Measurements from ENCODE around the gene RCN2.

Gene RCN2

DNA sequence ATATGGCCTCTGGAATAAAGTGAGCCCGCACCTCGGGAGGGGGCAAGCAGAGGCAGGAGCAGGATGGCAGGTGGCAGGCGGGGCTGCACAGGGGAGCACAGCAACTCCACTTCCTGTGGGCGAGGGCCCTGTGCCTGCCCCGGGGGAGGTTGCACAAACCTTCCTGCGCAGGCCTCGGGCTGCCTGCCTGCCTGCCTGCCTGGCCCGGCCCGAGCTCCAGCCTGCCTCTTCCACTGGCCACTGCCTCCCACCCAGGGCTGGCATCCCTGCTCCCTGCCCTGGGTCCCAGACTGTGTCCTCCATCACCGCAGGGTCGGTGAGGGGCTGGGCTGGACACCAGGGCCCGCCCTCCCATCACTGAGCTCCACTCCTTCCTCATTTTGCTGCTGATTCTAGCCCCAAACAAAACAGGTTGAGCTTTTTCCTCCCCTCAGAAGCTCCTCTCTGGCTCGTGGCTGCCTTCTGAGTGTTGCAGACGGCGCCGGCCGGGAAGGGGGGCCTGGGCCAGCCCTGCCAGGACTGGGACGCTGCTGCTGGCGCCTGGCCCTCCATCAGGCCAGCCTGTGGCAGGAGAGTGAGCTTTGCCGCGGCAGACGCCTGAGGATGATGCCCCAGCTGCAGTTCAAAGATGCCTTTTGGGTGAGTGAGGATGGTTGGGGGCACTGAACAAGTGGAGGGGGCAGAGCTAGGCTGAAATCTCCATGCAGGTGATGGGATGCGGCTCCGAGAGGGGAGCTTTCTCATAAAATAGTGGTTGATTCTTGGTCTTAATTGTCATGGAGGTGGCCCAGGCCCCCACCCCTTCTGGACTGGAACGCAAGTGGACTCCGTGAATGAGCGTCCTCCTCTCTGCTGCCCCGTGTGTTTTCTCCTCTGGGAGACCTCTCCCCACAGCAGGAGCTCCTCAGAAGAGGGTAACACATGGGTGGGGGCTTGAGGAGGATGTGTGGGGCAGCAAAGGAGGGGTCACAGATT lies 63.7 kb downstream of the RCN2 start, which contains the start of gene PSTPIP1:
Gene PSTPIP1, plus strand, starts transcription at position 156 of the 975 bp plus-strand sequence. Its CDS starts 448 bp downstream, at position 604.
- TF ChIP-seq, protein P1, sequence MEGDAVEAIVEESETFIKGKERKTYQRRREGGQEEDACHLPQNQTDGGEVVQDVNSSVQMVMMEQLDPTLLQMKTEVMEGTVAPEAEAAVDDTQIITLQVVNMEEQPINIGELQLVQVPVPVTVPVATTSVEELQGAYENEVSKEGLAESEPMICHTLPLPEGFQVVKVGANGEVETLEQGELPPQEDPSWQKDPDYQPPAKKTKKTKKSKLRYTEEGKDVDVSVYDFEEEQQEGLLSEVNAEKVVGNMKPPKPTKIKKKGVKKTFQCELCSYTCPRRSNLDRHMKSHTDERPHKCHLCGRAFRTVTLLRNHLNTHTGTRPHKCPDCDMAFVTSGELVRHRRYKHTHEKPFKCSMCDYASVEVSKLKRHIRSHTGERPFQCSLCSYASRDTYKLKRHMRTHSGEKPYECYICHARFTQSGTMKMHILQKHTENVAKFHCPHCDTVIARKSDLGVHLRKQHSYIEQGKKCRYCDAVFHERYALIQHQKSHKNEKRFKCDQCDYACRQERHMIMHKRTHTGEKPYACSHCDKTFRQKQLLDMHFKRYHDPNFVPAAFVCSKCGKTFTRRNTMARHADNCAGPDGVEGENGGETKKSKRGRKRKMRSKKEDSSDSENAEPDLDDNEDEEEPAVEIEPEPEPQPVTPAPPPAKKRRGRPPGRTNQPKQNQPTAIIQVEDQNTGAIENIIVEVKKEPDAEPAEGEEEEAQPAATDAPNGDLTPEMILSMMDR (IDR thresholded peaks at IDR 0.05; ENCODE audit: low read length, missing control alignments) = no peak
- no peak within 1 kb of the TSS for H3K4me3 ChIP-seq (replicated peaks; ENCODE audit: low read depth, low read length)
- no peak for DNase-seq (ENCODE audit: low read depth)

DNA sequence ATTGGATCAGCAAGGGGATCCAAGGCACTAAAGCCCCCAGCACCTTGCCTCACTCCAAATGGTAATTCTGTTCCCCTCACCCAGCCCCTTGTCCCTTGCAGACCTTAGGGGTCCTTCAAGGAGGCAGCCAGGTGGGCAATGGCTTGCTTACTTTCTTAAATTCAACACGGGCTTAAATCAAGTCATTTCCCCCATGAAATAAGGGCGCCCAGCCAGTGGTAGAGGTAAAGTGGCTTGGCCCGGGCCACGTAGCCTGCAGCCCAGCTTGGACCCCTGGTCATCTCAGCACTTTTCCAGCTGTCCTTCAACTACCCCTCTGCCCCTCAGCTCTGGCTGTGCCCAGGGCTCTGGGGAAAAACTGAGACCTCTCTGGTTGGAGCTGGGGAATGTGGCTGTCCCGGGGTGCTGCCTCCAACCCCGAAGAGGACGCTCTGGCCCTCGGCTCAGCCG lies 64.6 kb downstream of the RCN2 start:
- H3K4me3 ChIP-seq (replicated peaks; ENCODE audit: low read depth, low read length) = no peak overlapping the region
- DNase-seq (ENCODE audit: low read depth) = no peak
- TF ChIP-seq, protein P1 (IDR thresholded peaks at IDR 0.05; ENCODE audit: low read length, missing control alignments) = no peak

DNA sequence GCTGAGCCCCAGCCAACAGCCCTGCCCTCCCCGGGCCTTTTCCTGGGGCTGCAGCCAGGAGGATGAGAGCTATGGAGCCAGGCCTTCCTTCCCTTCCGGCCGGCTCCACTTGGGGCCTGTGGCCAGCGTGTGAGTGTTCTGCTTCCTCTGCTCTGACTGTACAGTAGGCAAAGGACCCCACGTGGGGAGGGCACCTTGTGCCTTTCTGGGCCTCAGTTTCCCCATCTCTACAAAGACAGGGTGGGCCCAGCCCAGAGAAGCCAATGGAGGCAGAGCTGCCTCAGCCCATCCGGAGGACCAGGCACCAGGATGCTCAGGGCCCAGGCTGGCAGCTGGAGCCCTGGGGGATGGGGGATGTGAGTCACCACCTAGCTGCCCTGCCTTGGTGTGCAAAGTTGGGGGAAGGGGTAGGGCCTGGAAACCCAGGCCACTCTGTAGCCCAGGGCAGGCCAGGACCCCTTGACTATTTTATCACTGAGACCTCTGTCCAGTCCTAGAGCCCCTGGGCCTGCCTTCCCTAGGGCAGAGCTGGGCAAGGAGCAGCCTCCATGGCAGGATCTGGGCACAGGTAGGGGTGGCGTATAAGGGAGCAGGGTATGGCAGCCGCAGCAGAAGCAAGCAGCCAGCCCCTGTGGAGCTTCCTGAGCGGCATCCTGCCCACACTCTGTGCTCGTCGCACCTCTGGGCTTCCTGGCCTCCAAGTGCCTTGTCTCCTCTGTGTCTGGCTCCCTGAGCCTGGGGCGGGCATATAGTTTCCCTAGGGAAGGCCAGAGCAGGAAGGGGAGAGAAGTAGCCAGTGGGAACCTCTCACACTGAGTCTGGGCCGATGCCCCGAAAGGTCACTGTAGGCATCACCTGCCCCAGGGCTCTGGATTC lies 65.2 kb downstream of the RCN2 start:
- peak; percentile 24 for DNase-seq (ENCODE audit: low read depth)
- TF ChIP-seq, protein P1 (IDR thresholded peaks at IDR 0.05; ENCODE audit: low read length, missing control alignments) = no peak
- H3K4me3 ChIP-seq (replicated peaks; ENCODE audit: low read depth, low read length) = no peak overlapping the region

DNA sequence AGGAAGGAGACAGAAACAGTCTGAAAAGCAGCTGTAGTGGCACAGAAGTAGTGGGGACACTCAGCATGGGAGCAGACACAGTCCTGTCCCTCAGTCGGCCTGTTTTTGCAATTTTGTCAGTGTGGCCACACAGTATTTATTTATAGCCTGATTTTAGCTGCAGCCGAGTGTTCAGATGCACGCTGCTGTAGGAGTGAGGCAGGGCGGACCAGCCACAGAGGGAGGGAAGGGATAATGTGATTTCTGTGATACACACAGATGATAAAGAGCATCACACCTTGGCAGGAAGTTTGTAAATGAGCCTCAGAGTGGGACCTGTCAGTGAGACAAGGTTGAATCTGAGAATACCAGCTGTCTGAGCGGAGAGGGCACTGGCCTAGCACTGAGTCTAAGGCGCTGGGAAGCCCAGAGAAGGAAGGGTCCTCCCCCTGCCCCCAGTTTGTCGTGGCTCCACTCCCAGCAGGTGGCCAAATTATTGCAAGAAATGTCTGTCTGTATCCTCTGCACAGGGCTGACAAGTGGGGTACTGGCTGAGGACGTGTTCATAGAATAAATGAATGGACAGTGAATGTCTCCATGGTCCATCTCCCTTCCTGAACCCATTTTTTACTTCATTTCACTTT lies 67.2 kb downstream of the RCN2 start:
- DNase-seq (ENCODE audit: low read depth) = no peak
- TF ChIP-seq, protein P1 (IDR thresholded peaks at IDR 0.05; ENCODE audit: low read length, missing control alignments) = no peak
- no peak overlapping the region for H3K4me3 ChIP-seq (replicated peaks; ENCODE audit: low read depth, low read length)

DNA sequence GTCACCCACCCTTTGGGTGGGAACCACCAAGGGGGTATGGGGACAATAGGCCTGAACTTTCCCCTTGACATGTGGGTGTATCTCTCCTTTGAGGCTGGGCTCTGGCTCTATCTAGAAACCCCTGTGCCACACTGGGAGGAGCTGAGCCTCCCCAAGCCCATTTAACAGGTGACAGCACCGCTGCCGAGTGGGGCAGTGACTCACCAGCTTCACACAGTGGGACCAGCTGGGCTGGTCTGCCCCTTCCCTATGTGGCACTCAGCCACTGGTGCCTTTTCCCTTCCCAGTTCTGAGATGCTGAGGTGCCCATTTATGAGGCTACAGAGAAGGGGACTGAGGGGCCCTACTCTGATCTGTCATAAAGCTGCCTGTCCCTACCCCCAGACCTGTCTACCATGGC lies 68.4 kb downstream of the RCN2 start:
- TF ChIP-seq, protein P1 (IDR thresholded peaks at IDR 0.05; ENCODE audit: low read length, missing control alignments) = no peak

DNA sequence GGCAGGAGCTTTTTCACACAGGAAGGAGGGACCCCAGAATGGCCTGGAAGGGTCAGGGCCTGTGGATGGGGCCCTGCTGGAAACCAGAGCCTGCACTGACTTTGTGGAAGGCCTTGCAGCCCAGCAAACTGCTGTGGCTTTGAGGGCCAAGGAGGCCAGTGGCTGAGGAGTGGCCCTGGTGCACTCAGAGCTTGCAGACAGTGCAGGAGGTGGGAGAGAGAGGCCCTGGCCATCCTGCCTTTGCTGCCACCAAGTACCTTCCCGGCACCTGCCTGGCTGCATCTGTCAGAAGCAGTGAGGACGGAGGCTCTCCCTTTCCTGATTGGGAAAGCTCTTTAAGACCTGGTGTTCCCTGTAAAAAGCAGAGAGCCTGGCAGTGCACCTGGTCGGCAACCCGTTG lies 69.8 kb downstream of the RCN2 start:
- TF ChIP-seq, protein P1 (IDR thresholded peaks at IDR 0.05; ENCODE audit: low read length, missing control alignments) = no peak
- no peak overlapping the region for H3K4me3 ChIP-seq (replicated peaks; ENCODE audit: low read depth, low read length)
- no peak for DNase-seq (ENCODE audit: low read depth)

More for the DNA sequence above, 68.4 kb downstream of the RCN2 start:
- H3K4me3 ChIP-seq (replicated peaks; ENCODE audit: low read depth, low read length) = no peak overlapping the region
- no peak for DNase-seq (ENCODE audit: low read depth)

Data from fibroblast of pulmonary artery (primary cell).